ENCODE data around the gene MAP3K1. TPM values are rescaled to one million over a fixed set of nuclear protein-coding genes. Genes with fewer than 3 reads are reported as not detected.
"Not testable (repeated sequence)": the region's sequence is repeated elsewhere in the genome, so short reads cannot be mapped to it uniquely, and the experiment has no call there.

MAP3K1 gene
- total and polyA plus RNA-seq, 9 donors: 11.9 to 20.6 (median 14.7) TPM

DNA sequence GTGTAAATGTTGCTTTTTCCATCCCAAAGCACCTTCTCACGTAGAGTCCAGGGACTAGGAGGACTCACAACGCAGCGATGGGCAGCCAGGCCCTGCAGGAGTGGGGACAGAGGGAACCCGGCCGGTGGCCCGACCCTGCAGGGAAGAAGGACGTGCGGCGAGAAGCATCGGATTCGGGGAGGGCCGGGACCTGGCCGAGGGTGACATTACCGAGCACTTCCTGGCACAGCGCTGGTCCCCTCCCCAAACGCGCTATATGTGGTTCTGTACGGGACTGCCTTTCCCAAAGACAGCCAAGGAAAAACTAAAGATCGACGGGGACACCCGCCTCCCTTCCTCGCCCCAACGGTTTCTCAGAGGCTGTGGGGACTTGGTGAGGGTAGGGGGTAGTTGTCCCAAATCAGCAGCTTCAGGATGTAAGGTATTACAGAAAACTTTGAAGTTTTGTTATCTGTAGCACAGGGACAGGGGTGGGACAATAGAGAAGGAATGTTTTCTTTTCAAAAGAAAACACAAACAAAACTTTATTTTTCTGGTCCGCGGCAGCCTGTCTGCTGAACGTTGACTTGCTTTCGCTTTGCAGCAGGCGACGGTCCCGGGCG, 887 bp upstream of the MAP3K1 start:
- Histone ChIP-seq H3K9me3 (replicated peaks; ENCODE audit: control insufficient read depth, low read depth, low read length) (no peaks in the 10 kb centered on the region), H3K36me3 (ENCODE audit: control insufficient read depth, insufficient read depth, low read length) (no peaks in the 10 kb centered on the region), H3K27me3 (ENCODE audit: control insufficient read depth, insufficient read depth, low read length) (peaks cover 6% of the 10 kb centered on the region), H3K27ac (ENCODE audit: low read length) (peak overlapping the region; percentile 50), H3K4me3 (ENCODE audit: low read length) (peak overlapping the region; percentile 79), H3K4me1 (ENCODE audit: control insufficient read depth, insufficient read depth, low read length) (peaks cover 6% of the 10 kb centered on the region)
- WGBS (ENCODE audit: insufficient coverage): 4% methylated on average over 25 of the region's 31 CpGs
- DNase-seq: peak; percentile 61

DNA sequence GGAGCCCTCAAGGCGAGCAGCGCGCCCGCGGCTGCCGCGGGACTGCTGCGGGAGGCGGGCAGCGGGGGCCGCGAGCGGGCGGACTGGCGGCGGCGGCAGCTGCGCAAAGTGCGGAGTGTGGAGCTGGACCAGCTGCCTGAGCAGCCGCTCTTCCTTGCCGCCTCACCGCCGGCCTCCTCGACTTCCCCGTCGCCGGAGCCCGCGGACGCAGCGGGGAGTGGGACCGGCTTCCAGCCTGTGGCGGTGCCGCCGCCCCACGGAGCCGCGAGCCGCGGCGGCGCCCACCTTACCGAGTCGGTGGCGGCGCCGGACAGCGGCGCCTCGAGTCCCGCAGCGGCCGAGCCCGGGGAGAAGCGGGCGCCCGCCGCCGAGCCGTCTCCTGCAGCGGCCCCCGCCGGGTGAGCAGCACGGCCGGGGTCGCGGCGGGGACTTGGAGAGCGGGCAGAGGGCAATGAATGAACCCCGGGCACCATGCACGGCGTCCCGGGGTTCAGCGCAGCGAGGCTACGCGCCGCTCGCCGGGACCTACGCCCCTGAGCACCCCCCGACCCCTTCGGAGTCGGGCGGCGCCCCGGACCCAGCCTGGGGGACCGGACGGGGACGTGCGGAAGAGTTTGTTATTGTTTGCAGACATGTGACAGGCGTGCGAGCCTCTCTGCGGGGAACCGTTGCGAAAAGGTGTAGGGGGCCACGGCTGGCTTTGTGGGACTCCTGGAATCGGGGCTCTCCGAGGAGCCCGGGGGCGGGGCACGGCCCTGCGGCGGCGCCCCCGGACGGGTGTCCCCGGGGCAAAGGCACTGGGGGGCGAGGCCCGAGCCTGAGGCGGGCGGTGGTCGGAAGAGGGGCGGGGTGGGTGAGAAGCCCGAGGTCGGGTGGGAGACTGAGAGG, 553 bp downstream of the MAP3K1 start:
- peak overlapping the region; percentile 80 for H3K4me3 ChIP-seq (ENCODE audit: low read length)
- peak; percentile 42 for DNase-seq
- H3K9me3 ChIP-seq (replicated peaks; ENCODE audit: control insufficient read depth, low read depth, low read length): no peaks in the 10 kb centered on the region
- peak overlapping the region; percentile 72 for H3K27ac ChIP-seq (ENCODE audit: low read length)
- H3K27me3 ChIP-seq (ENCODE audit: control insufficient read depth, insufficient read depth, low read length): peaks cover 6% of the 10 kb centered on the region
- no peaks in the 10 kb centered on the region for H3K36me3 ChIP-seq (ENCODE audit: control insufficient read depth, insufficient read depth, low read length)
- WGBS (ENCODE audit: insufficient coverage): under 1% methylated on average over 110 of the region's 116 CpGs
- peaks cover 6% of the 10 kb centered on the region for H3K4me1 ChIP-seq (ENCODE audit: control insufficient read depth, insufficient read depth, low read length)

DNA sequence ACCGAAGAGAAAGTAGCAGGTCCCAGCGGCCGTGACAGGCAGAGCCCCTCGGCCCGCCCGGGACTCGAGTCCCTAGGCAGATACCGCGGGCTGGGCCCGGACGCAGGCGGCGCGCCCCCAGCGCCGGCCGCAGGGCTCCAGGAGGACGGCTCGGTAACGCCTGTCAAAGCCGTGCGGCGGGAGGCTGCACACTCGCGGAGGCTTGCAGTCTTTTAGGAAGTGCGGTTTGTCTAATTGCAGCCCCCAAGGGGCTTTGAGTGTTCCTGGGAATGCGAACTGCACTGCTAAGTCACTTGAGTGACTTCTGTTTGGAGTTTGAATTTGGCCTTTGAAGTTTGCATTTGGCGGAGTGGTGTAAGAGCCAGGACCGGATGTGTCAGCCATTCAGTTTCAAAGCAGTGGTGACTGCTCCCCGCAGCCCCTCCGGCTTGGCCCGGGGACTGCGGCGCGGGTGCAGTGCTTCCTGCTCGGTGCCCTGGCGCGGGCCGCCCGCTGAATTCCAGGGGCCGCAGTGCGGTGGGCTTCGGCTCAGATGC, 1.3 kb downstream of the MAP3K1 start:
- H3K36me3 ChIP-seq (ENCODE audit: control insufficient read depth, insufficient read depth, low read length): no peaks in the 10 kb centered on the region
- H3K9me3 ChIP-seq (replicated peaks; ENCODE audit: control insufficient read depth, low read depth, low read length): no peaks in the 10 kb centered on the region
- peaks cover 6% of the 10 kb centered on the region for H3K4me1 ChIP-seq (ENCODE audit: control insufficient read depth, insufficient read depth, low read length)
- WGBS (ENCODE audit: insufficient coverage): under 1% methylated on average over 43 of the region's 43 CpGs
- peak overlapping the region; percentile 80 for H3K4me3 ChIP-seq (ENCODE audit: low read length)
- DNase-seq: peak; percentile 80
- H3K27me3 ChIP-seq (ENCODE audit: control insufficient read depth, insufficient read depth, low read length): peaks cover 6% of the 10 kb centered on the region
- H3K27ac ChIP-seq (ENCODE audit: low read length): peak overlapping the region; percentile 72

DNA sequence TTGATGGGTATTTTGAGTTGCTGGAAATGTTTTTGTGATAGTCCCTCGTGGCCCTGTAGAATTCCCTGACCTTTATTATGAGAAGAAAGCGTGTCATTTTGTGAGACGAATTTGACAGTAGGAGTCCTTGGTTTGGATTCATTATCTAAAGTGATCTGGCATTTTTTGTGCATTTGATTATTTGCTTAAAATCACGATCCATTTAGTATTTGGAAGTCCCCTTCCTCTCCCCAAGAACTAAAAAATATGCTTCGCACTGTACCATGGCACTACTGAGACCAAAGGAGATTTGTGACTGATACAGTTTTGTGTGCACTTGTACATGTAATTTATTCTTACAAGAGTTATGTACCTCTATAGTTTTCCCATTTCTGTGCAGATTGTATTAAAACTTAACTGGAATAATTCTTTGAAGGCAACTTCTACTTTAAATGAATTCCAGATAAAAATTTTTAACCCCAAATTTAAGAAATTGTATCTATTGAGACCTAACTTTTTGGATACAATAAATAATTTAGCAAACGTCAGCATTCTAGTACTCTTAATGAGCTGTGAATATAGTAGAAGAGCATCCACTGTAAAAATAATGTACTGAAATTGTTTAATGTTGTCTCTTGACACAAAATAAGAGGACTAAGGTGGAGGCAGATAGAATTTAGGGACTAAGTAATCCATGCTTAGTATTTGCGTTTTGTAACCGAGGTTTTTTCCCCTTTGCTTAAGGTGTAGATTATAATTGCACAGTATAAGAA, 2.1 kb downstream of the MAP3K1 start:
- DNase-seq: peak; percentile 27
- Histone ChIP-seq H3K27me3 (ENCODE audit: control insufficient read depth, insufficient read depth, low read length) (peaks cover 6% of the 10 kb centered on the region), H3K27ac (ENCODE audit: low read length) (peak overlapping the region; percentile 72), H3K9me3 (replicated peaks; ENCODE audit: control insufficient read depth, low read depth, low read length) (no peaks in the 10 kb centered on the region), H3K36me3 (ENCODE audit: control insufficient read depth, insufficient read depth, low read length) (no peaks in the 10 kb centered on the region), H3K4me1 (ENCODE audit: control insufficient read depth, insufficient read depth, low read length) (peaks cover 6% of the 10 kb centered on the region), H3K4me3 (ENCODE audit: low read length) (peak overlapping the region; percentile 80)
- WGBS (ENCODE audit: insufficient coverage): no CpG with 5 or more reads among the region's 8 CpGs

DNA sequence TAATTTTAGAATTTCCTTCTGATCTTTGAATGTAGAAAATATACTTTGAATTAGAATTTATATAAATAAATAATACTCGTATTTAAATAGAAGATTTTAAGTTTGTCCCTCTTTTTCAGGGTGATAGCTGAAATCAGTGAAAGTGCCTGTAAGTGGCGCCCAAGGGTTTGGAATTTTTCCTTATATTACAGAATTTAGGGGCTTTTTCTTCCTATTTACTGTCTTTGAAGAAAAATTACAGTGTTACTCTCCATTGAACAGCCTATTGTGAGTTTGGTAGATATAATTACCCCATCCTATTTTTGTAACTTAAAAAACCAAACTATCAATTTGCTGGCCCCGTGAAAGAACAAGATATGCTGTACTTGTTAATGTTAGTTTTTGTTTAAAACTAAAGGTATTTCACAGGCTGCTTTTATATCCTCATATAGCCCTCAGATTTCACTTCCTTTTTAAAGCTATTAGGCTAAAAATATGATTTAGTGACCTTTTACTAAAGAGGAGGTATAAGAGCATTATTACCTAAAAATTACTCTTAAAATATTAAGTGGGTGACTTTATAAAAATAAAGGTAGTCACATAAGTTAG, 3.2 kb downstream of the MAP3K1 start:
- Histone ChIP-seq H3K27ac (ENCODE audit: low read length) (peak overlapping the region; percentile 39), H3K4me3 (ENCODE audit: low read length) (peak overlapping the region; percentile 1), H3K27me3 (ENCODE audit: control insufficient read depth, insufficient read depth, low read length) (peaks cover 6% of the 10 kb centered on the region), H3K36me3 (ENCODE audit: control insufficient read depth, insufficient read depth, low read length) (no peaks in the 10 kb centered on the region), H3K4me1 (ENCODE audit: control insufficient read depth, insufficient read depth, low read length) (peaks cover 10% of the 10 kb centered on the region), H3K9me3 (replicated peaks; ENCODE audit: control insufficient read depth, low read depth, low read length) (no peaks in the 10 kb centered on the region)
- peak; percentile 60 for DNase-seq
- no CpG with 5 or more reads among the region's 3 CpGs for WGBS (ENCODE audit: insufficient coverage)

DNA sequence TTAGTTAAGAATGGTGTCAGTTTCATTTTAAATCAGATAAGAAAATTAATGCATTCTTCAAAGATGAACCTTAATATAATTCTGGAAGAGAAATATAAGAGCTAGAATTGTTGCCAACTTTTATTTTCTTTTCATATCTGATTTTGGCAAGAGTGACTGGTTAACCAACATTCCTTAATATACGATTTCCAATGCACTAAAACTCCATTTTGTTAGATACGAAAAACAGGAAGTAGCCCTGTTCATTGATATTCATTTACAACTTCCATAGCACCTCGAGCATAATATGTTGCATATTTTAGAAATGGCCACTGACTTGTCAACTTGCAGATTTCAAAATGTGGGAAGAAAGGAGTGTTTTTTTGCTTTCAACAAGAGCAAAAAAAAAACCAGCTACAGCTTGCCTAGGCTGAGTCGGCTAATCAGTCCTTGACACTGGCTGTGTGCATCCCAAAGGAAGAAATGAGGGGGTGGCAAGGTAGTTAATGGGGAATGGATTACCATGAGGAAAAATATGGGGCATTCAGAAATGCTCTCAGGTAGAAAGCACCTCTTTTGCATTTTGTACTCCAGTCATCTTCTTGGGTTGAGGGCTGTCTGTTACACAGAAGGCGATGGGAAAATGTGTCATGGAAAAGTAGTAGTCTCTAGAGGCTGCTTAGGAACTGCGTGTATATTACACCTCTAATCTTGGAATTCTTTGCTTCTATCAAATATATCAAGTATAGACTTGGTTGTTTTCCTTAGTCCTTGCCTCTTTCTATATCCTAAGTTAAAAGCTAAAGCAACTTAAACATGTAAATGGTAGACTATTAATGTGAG, 3.9 kb downstream of the MAP3K1 start:
- Histone ChIP-seq H3K4me1 (ENCODE audit: control insufficient read depth, insufficient read depth, low read length) (peaks cover 8% of the 10 kb centered on the region), H3K27ac (ENCODE audit: low read length) (peak overlapping the region; percentile 5)

DNA sequence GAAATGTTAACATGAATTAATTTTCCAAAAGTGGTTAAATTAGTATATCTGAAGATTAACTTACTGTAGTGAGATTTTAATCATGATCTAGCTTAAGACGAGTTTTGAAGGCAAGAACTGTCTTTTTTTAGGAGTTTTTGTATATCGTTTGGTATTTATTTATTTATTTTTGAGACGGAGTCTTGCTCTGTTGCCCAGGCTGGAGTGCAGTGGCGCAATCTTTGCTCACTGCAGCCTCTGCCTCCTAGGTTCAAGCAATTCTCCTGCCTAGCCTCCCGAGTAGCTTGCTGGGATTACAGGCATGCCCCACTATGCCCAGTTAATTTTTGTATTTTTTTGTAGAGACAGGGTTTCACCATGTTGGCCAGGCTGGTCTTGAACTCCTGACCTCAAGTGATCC, 6.5 kb downstream of the MAP3K1 start:
- not testable (repeated sequence) for H3K36me3 ChIP-seq (ENCODE audit: control insufficient read depth, insufficient read depth, low read length); H3K27me3 ChIP-seq (ENCODE audit: control insufficient read depth, insufficient read depth, low read length); H3K4me1 ChIP-seq (ENCODE audit: control insufficient read depth, insufficient read depth, low read length); H3K27ac ChIP-seq (ENCODE audit: low read length); H3K9me3 ChIP-seq (replicated peaks; ENCODE audit: control insufficient read depth, low read depth, low read length); H3K4me3 ChIP-seq (ENCODE audit: low read length); DNase-seq
- no CpG with 5 or more reads among the region's 5 CpGs for WGBS (ENCODE audit: insufficient coverage)

More for the DNA sequence above, 3.9 kb downstream of the MAP3K1 start:
- DNase-seq: peak; percentile 26
- 63% methylated on average over 1 of the region's 6 CpGs for WGBS (ENCODE audit: insufficient coverage)
- Histone ChIP-seq H3K27me3 (ENCODE audit: control insufficient read depth, insufficient read depth, low read length) (peaks cover 5% of the 10 kb centered on the region), H3K9me3 (replicated peaks; ENCODE audit: control insufficient read depth, low read depth, low read length) (no peaks in the 10 kb centered on the region), H3K4me3 (ENCODE audit: low read length) (peak overlapping the region; percentile 1), H3K36me3 (ENCODE audit: control insufficient read depth, insufficient read depth, low read length) (no peaks in the 10 kb centered on the region)

DNA sequence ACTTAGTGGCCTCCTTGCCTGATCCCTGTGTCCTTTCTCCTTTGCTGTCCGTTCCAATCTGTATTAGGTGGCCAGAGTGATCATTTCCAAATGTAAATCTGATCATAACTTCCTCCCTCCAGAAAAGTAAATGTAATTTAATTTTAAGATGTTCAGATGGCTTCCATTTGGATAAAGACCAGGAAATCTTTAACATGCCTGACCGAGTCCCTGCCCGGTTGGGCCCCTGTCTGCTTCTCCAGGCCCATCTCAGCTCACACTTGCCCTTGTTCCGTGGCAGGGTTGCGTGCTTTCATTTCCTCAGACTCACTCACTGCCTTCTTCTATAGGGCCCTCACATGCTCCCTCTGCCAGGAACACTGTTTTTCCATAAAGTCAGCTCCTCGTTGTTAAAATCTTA, 7.6 kb downstream of the MAP3K1 start:
- no peaks in the 10 kb centered on the region for H3K36me3 ChIP-seq (ENCODE audit: control insufficient read depth, insufficient read depth, low read length)
- H3K4me1 ChIP-seq (ENCODE audit: control insufficient read depth, insufficient read depth, low read length): peaks cover 7% of the 10 kb centered on the region
- 31% methylated on average over 5 of the region's 6 CpGs for WGBS (ENCODE audit: insufficient coverage)
- no peak overlapping the region for H3K27ac ChIP-seq (ENCODE audit: low read length)
- no peaks in the 10 kb centered on the region for H3K27me3 ChIP-seq (ENCODE audit: control insufficient read depth, insufficient read depth, low read length)
- H3K9me3 ChIP-seq (replicated peaks; ENCODE audit: control insufficient read depth, low read depth, low read length): no peaks in the 10 kb centered on the region
- H3K4me3 ChIP-seq (ENCODE audit: low read length): no peak overlapping the region
- DNase-seq: peak; percentile 66

DNA sequence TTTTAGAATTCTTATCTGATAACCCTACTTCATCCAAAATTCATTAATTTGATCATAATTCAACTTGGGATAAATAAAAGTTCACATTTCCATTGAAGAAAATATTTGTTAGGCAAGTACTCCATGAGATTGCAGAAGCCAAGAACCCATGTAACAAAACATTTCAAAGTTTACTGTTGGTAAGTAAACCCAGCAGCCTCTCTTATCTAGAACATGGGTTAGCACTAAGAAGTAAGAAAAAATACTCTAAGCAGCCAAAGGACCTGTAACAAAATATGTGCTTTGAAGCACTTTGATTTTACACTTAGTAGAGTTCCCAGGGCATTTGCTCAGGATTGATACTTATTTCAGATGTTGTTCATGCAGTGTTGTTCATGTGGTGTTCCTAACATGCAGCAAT, 8.7 kb downstream of the MAP3K1 start:
- H3K27me3 ChIP-seq (ENCODE audit: control insufficient read depth, insufficient read depth, low read length): no peaks in the 10 kb centered on the region
- no peaks in the 10 kb centered on the region for H3K9me3 ChIP-seq (replicated peaks; ENCODE audit: control insufficient read depth, low read depth, low read length)
- peaks cover 7% of the 10 kb centered on the region for H3K4me1 ChIP-seq (ENCODE audit: control insufficient read depth, insufficient read depth, low read length)

More for the DNA sequence above, 8.7 kb downstream of the MAP3K1 start:
- Histone ChIP-seq H3K27ac (ENCODE audit: low read length) (no peak overlapping the region), H3K36me3 (ENCODE audit: control insufficient read depth, insufficient read depth, low read length) (no peaks in the 10 kb centered on the region), H3K4me3 (ENCODE audit: low read length) (no peak overlapping the region)
- DNase-seq: no peak
